Activated CD4-positive, alpha-beta T cell treated with anti-CD3 and anti-CD28 coated beads for 48 hours (primary cell): Measurements from ENCODE around the gene AMBRA1.
A peak's percentile ranks its signal among the peaks of the same experiment; 100 is the strongest.

Experiments
- DNase-seq: peaks from one replicate; pipeline ENCODE4 v3.0.0-alpha.2; 2020

Gene AMBRA1

GRCh38 chr11:46363455-46364005, 230.3 kb downstream of the AMBRA1 start:
- DNase-seq: no peak

- DNase-seq: no peak
Measured at GRCh38 chr11:46363031-46363407, 230.8 kb downstream of the AMBRA1 start.

- no peak for DNase-seq
Measured at GRCh38 chr11:46362156-46363030, 231.4 kb downstream of the AMBRA1 start.

- peak; percentile 77 for DNase-seq
Measured at GRCh38 chr11:46361283-46362155, 232.3 kb downstream of the AMBRA1 start.

- no peak for DNase-seq
Measured at GRCh38 chr11:46360878-46361277, 232.9 kb downstream of the AMBRA1 start.

GRCh38 chr11:46359953-46360352, 233.9 kb downstream of the AMBRA1 start:
- DNase-seq: no peak

GRCh38 chr11:46357483-46357936, 236.3 kb downstream of the AMBRA1 start:
- DNase-seq: no peak

GRCh38 chr11:46356924-46357482, 236.8 kb downstream of the AMBRA1 start:
- DNase-seq: no peak

- peak; percentile 80 for DNase-seq
Measured at GRCh38 chr11:46353698-46354097, 240.1 kb downstream of the AMBRA1 start.

- peak; percentile 85 for DNase-seq
Measured at GRCh38 chr11:46352063-46352841, 241.6 kb downstream of the AMBRA1 start.

- no peak for DNase-seq
Measured at GRCh38 chr11:46351606-46352005, 242.2 kb downstream of the AMBRA1 start.

- no peak for DNase-seq
Measured at GRCh38 chr11:46351148-46351547, 242.7 kb downstream of the AMBRA1 start.

GRCh38 chr11:46350695-46351094, 243.1 kb downstream of the AMBRA1 start:
- no peak for DNase-seq

- peak; percentile 64 for DNase-seq
Measured at GRCh38 chr11:46348566-46349401, 245.0 kb downstream of the AMBRA1 start.

GRCh38 chr11:46347637-46348311, 246.0 kb downstream of the AMBRA1 start:
- peak; percentile 38 for DNase-seq

- peak; percentile 90 for DNase-seq
Measured at GRCh38 chr11:46346886-46347636, 246.8 kb downstream of the AMBRA1 start, which contains the start of gene DGKZ. DGKZ (plus strand) TSS chr11:46347463; CDS start chr11:46347660, 197 bp downstream.
